Fibroblast of skin of left biceps (primary cell): ENCODE measurements around the gene TSHZ3.

Experiments
- DNase-seq, 2 experiments: peaks; one replicate each; pipeline ENCODE4 v3.0.0-alpha.2; 2013; ENCODE audit warnings: low read depth in 2 of 2

The TSHZ3 gene

DNA sequence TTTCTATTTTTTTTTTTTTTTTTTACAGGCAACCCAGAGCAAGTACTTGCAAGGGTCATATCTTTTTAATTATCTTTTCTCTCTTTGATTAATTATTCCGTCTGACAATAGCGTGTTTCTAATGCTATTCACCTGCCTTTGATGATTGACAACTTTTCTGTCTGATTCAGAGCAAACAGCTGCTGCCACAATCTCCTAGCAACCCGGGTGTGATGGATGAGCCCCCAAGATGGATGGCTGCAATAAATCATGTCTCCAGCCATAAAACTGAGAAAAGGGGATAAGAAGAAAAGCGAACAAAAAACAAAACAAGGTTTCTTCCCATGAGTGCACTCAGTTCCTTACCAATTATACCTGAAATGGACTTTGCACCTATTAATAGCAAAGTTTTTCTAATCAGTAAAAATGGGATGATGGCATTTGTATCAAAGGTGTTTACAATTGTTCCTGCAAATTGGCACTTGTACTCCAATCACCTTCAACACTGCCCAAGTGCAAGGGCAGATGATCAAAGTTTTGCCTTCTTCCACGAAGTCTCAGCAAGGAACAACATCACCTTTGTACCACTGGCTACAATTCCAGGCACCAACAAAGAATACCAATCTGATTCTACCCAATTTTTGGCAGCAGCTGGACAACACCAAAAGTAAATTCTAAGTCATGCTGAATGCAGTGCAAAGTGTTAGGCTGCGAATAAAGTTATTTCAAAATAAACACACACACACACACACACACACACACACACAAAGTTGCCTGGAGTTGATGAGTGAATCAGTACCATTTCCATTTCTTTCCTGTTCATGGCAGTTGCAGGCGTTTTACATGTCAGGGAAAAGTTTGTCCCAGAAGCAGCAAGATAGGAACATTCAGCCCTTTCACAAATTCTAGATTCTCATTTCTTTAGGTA, 12.0 kb downstream of the TSHZ3 start:
- DNase-seq, result no peak

DNA sequence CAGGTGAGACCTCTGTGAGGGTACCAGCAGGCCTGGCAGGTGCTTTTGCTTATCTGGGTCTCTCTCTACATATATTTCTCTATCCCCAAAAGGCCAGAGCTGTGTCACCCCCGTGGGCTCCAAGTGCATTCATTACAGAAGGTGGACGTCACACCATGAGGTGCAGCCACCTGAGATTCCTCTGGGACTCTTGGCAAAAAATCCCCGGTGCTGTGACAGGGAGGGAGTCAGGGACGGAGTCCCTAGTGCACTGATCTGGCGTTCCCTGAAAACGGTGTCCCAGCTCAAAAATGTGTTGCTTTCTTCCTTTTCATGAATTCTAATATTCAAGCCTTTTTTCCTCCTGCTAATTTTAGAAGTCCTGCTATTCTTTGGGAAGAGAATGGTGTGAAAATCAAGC, 13.5 kb downstream of the TSHZ3 start:
- DNase-seq, result no peak

DNA sequence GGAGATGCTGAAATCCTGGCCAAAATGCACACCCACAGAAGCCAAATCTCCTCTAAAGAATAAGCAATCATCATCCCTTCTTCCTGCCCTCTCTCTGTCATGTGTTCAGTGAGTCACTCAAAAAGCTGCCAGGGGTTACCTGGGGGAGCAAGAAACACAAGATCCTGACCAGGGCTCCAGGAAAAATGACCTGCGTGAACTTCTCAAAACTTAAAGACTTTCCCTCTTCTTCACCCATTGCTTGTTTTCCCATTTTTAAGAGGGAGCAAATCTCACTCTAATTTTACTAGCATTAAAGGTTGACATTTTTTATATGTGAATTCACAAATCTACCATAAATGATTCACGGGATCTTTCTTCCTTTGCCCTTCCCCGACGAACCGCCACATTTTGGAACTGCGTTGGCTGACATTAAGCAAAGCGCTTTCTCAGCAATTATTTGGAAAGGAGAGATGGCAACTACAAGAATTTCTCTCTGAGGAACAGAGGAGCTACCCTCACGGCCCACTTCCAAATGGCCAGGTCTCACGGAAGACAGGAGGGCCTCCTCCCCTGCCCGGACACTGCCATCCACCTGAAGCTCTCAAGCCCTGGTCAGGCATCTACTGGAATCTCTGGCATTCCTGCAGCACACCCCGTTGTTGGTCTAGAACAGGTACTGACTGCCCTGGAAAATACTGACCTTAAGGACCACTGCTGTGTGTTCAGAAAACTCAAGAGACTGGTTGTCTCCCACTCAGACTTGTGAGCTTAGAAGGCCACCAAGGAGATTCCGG, 14.2 kb downstream of the TSHZ3 start:
- no peak for DNase-seq

DNA sequence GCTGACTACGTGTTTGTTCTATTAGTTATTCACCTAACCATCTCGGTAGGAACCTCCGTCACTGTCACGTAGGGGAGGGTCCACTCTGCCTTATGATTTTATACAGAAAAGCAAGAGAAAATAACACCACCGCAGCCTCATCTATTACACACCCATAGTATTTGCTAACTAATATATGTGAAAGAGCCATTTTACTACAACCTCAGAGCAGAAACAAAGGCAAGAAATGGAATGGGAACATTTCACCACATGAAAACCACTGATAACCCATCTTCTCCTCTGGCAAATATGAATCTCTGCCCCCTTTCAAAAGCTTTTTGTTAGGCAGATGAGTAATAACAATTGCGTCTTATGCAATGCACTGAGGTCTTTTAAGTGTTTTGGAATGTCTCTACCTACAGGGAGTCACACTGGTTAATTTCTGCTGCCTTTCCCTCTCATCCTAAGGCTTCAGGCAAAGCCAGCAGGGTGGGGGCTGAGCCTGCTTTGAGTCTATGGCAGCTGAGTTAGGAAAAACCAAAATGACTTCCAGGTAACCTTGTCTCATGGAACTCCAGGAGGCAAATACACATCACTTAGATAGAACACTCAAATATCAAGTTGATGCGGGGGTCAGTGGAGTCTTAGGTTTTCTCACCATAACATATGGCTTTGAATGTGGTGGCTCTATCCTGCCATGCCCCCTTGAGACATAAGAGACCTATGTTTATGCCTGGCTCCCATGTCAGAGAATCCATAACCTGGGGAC, 15.0 kb downstream of the TSHZ3 start:
- DNase-seq, result no peak

DNA sequence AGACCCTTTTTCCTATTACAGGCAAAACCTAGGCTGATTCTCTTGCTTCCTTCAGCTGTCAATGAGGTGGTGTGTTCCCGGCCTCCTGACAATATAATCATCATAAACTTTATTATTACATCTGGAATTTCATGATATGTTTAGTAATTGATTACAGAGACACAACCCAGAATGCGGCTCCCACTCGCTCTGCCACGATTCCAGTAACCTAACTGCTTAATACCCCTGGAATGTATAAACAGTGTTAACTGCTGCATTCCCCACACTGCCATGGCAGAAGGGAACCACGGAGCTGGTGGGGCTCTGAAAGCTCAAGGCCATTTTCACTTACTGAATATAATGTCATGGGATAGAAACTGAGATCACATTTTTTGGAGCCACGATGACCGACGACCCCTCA, 17.1 kb downstream of the TSHZ3 start:
- DNase-seq, result peak; percentile 61 to 67

DNA sequence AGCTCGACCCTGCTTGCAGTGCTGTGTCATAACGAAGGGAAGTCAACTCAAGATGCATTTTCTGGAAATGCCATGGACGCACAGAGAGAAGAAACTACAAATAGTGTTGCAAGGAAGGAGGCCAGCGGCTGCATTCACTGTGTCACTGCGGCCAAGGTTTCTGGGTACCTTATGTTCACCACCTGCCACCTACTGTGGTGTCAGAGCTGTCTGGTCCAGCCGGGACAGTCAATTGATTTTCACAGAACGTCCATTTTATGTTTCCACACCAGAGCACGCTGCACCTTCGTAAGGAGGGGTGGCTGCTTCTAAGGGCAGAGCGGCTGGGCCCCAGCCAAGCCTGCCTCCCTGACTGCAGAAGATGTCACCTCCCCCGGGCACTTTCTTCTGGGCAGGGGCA, 17.7 kb downstream of the TSHZ3 start:
- no peak for DNase-seq

DNA sequence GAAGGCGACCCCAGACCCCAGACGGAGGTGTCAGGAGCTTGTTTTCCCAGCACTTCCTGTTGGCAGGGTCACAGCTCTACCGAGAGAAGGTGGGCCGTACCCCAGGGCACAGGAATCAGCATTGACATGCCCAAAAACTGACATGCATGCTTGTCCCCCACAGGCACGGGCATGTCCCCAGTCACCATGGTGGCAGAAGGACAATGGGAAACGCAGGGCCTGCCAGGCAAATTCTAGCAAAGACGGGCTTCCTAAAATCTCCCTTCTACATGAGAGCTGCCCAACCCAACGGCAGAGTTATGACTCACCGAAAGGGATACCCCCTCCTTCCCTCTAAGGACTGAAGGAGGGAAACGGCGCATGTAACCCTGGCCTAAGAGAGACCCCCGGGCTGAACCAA, 18.5 kb downstream of the TSHZ3 start:
- DNase-seq, result no peak

DNA sequence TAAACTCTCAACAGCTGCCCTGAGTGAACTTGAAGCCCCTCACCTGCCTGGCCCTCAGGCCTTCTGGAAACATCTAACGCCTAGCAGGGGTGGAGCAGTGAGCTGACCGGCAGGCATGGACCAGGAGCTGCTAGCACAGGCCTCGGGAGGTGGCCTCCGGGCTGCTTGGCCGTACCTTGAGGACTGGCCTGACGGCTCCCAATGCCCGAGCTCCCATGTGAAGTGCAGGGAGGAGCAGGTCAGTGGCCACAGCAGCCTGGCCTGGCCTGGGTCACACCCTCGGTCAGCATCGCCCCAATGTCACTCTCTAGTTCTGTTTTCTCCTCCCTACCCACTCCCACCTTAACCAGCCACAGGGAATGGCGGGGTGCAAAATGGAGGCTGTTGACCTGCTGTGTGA, 19.0 kb downstream of the TSHZ3 start:
- no peak for DNase-seq

DNA sequence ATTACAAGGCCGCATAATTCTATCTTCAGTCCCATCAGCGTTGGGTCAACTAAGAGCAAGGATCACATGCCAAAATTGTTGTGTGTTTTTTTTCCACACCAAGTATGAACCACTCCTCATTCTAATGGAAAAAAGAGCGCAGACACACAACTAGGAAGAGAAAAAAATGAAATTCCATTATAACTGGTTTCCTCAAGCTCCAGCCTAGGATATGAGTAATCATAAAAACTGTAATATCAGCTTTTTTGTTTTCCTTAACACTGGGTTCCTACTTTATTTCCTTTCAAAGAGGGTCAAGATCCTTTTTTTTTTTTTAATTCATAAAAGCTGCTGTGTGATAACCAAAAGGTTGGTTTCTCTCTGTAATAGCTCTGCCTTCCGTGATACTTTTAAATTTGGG, 19.4 kb downstream of the TSHZ3 start:
- no peak for DNase-seq

DNA sequence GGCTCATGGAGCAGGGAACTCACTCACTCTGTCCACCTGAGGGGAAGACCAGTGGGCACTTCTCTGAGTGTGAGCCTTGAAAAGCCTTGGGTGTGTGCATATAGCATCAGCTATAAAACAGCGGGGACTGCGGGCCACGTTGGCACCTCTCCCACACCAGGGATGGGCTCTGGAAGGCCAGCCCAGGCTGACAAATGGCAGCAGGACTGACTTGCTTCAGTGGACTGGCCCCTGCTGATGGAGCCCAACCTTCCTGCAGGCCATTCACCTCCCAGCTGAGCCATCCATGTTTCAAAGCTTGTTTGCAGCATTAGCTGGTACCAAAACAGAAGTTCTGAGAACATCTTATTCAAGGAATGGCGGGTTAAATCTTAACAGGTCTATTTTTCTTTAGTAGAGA, 21.0 kb downstream of the TSHZ3 start:
- DNase-seq, result no peak

DNA sequence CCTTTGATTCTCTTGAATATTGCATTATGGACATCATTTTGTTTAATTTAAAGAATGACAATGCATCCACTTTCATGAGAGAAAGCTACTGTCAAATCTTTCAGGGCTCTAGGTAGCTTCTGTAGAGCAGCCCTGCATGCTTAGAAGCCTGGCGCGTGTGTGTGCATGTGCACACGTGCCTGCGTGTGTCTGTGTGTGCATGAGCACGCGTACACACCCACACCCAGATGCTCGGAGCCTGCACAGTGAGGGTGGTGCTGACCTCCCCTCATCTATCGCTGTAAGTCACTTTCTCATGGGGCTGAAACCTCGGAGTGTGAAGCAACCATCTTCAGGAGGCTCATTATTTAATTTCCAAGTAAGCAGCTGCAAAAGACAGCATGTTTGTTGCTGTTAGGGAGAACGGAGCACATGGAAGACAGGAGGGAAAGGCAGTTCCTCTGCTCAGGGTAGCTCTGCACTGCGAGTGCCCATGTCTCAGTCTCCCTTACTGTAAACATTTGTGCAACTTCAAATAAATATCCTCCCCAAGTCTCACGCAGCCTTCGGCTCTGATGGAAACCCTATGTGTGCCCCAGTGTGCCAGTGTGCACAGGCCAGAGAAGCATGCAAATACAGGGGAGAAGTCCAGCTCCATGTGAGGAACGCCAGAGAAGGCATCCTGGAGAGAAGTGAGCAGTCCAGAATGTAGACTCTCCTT, 22.8 kb downstream of the TSHZ3 start:
- DNase-seq, result no peak

DNA sequence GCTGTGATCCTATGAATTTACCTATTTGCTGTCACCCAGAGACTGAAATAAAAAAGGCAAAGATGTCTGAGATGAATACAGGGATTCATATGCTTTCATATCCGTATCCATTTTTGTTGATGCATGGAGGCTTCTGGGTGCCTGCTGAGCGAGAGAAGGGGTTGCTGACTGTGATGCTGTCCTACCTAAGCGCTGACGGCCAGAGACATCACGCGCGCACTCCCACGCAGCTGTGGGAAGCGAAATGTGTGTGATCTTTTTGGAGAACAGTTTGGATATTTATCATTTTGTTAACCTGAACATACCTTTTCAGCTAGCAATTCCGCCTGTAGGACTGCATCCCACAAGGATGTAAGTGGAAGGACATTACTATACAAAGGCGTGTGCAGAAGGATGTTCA, 23.9 kb downstream of the TSHZ3 start:
- DNase-seq, result no peak

DNA sequence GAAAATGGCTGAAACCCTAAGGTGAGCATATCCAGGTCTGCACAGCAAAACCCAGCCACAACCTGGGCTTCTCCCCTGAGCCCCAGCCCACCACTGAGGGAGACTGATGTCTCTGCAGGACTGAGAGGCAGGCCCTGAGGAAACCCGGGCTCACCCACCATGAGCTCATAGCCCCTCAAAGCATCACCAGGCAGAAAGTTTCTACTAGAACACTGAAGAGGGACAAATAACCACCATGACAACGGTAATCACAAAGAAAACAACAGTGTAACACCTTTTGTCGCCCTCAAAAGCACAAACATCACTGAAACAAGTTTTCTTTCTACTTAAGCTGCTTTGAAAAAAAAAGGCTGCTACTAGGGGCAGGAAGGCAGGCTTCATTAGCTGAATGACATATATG, 29.8 kb downstream of the TSHZ3 start:
- DNase-seq, result no peak

DNA sequence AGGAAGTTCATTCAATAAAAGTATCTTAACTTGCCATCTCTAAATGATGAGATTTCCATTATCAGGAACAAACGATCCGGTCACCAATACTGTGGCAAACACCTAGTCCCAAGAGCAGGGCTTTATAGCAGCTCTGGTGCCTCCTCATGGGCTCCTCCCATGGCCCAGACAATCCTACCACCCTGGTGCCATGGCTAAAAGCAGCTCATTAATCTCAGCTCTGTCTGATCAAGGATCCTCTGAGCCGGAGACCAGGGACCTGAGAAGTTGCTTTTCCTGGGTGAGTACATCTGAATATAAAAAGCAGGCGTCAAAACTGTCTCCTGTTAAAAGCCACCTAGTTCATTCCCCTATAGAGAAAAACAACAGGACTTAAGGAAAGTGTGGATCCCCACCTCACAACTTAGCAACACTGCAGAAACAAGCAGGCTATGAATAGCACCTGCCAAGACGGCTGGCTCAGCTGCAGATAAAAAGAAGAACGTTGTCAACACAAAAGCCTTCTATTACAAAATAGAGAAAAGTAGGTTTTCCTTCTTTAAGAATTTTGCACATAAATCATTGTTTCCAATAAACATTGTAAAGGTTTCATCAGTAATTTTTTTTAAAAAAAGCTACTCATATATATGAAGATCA, 30.3 kb downstream of the TSHZ3 start:
- no peak for DNase-seq

DNA sequence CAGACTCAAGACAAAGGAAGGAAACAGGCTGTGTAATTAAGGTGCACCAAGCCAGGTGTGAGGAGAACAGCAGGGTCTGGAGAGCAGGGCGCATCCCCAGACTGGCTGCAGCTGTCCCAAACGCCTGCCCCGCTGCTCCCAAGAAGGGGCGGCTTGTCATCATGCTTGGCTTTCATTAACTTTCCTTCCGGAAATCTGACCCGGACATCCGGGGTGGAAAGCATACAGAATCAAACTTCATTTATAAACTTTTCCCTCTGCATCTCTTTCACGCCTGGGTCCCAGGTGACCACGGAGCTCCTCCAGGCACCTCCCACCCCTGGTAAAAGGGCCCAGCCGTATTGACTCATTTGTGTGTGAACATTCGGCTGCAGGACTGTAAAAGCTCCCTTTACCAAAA, 31.7 kb downstream of the TSHZ3 start:
- no peak for DNase-seq

DNA sequence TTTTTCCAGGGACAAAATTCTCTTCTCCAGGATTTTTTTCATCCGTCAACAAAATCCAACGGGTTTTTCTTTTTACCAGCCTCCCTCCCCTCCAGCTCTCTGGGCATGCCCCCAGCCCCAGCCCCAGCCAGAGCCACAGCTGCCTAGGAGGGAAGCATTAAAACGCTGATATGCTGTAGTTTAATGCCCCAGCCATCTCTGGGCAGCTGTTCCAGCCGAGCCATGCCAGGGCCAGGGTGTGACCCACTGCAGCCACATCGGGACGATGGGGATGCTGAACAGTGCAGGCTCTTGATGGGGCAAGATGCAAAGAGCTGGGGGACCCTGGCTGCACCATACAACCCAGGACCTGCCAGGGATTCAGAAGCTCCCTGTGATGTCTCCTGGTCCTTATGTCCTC, 32.1 kb downstream of the TSHZ3 start:
- no peak for DNase-seq

DNA sequence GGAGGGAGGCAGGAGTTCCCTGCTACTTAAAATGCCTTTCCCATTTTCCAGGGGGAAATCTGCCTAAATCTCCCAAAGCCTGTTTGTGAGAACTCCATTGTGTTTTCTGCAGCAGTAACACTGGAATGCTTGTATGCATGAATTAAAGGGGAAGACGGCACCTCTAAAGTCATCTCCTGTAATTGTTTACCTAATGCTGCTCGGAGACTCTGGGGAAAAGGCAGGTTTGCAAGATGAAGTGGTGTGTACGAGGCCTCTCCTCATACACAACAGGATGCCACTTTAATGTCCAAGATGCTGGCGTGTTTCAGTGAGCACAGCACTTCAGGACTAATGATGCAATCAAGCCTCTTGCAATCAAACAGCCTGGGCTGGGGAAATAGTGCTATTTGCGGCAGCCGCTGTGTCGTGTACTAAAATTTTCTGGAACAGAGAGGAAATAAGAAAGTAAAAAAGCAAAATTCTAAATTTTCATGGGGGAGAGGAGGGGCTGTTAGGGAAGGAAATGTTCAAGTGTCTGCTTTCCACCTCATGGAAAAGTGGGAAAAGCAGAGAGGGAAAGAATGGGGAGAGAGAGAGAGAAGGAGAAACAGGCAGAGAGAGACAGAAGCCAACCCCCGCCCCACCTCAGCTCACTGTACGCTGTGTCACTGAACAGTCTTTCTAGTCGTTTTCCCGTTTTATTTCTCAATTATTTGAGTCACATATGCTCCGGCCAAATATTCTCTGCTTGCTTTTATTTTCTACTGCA, 32.9 kb downstream of the TSHZ3 start:
- no peak for DNase-seq

DNA sequence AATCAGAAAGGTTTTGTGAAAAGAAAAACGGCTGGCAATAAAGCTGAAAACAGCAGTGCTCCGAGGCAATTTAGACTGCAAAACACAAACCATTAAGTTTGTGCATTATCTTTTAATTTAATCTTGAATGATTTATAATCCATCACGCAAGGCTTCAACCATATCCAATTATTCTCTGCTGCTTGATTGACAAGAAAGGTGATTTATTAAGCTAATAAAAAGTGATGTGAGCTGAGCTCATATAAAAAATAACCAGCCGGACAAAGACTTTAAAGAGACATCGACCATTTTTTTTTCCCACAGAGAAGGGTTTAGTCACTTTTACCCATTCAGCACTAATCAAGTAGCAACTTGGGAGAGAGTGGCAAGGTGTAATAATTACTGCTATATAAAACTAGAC, 33.6 kb downstream of the TSHZ3 start:
- no peak for DNase-seq

DNA sequence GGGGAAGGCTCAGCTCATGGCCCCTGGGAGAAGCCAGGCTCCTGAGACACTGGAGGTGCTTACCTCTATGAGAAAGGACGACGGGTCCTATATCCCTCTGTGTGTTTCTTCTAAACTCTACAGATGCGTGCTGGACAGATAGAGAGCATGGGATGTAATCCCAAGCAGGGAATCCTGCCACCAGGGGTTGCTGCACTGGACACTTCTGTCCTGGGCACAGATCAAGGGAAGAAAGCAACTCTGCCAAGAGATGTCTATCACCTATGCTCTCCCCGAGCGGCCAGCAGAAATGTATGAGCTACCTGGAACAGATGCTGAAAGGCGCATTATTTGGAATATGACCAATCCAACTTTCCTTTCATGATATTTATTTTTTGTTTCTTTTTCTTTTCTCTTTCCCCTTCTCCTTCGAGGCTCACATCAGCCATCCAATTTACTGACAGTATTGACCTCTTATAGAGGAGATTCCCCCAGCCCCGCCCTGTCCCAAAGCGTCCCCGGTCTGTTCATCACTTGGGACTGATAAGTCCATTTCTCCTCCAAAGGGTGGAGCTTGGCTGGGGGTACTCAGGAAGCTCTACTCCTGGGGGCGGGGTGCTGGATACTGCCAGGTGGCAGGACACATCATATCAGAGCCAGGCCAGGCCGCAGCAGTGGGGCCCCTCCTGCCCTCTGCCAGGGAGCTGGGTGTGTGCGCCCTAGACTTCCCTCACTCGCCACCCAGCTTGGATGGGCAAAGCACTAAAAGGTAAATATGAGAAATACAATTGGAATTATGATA, 34.2 kb downstream of the TSHZ3 start:
- DNase-seq, result no peak

DNA sequence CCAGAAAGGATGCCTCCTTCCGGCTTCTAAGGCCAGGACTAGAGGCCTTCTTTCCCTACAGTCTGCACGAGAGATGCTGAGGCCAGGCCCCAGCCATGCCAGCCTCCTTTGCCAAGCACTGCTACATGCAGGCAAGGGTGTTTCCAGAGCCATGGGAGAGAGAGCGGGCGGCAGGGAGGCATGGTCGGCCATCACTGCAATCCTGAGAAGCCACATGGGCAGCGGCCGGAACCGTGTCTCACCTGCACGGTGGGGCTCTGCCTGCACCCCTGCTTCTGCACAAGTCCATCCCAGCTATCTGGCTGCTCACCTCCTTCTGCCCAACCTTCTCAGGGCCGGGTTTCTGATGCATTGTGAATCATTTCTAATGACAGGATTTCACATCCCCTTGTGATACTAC, 35.1 kb downstream of the TSHZ3 start:
- DNase-seq, result no peak
